Peyer's patch (tissue), 4 donors: Measurements from ENCODE around the gene EID2.

ENCODE experiments used
- CTCF ChIP-seq, 6 experiments: fragments of 450-650 bp in 4 of 6; fragments of 200-600 bp in 2 of 6; sonication (generic) in 1 of 6; IDR thresholded peaks; one replicate each; pipeline ENCODE4 v1.5.1; 2017 to 2019; ENCODE audit warnings: antibody characterized with exemption in 6 of 6, mild to moderate bottlenecking in 3 of 6, moderate library complexity in 1 of 6
- POLR2A ChIP-seq, 2 donors: fragments of 450-650 bp; IDR thresholded peaks; one replicate each; pipeline ENCODE4 v1.5.1; 2017; ENCODE audit warnings: antibody characterized with exemption in 2 of 2, mild to moderate bottlenecking in 2 of 2, moderate library complexity in 2 of 2

GRCh38 chr19:39516270-39516669 lies 23.7 kb downstream of the EID2 start:
- TF ChIP-seq CTCF (IDR thresholded peaks at IDR 0.05) (no peak), POLR2A (IDR thresholded peaks at IDR 0.05) (no peak)
